ENCODE measurements around the gene SLCO3A1. TPM values are rescaled to one million over a fixed set of nuclear protein-coding genes. Genes with fewer than 3 reads are reported as not detected.
"Not testable (repeated sequence)": the region's sequence is repeated elsewhere in the genome, so short reads cannot be mapped to it uniquely, and the experiment has no call there.

SLCO3A1 gene
- total RNA-seq, 1 experiment from 2014 or later = 37.8 TPM

GRCh38 chr15:92205255-92205739 lies 351.8 kb downstream of the SLCO3A1 start:
- no TSS peak for BruUV-seq (replicated peaks)
- Histone ChIP-seq H3K9me3 (ENCODE audit: insufficient read depth, low read depth) (no peaks in the 10 kb centered on the region), H3K27me3 (ENCODE audit: insufficient read depth, low read depth) (peaks cover 15% of the 10 kb centered on the region), H3K79me2 (ENCODE audit: low read depth) (no peaks in the 10 kb centered on the region), H3K9me2 (ENCODE audit: insufficient read depth) (no peaks in the 10 kb centered on the region), H3K36me3 (ENCODE audit: low read depth) (no peaks in the 10 kb centered on the region), H3K4me3 (no peak overlapping the region), H3F3A (ENCODE audit: insufficient read depth, low read depth) (no peaks in the 10 kb centered on the region), H3K4me1 (replicated peaks; ENCODE audit: insufficient read depth) (no peaks in the 10 kb centered on the region), H2AFZ (no peak overlapping the region), H3K4me2 (no peak overlapping the region), H3K27ac (no peak overlapping the region), H4K20me1 (ENCODE audit: insufficient read depth) (no peaks in the 10 kb centered on the region)
- intact Hi-C loops (cut with micrococcal nuclease; ENCODE audit: unreplicated experiment) = no loop called here
- ChIA-PET POLR2A (ENCODE audit: unreplicated experiment) (no interaction called here), CTCF (no interaction called here)
- no peak for DNase-seq
- TF ChIP-seq EZH2 (IDR thresholded peaks at IDR 0.05; ENCODE audit: low read depth) (no peak), CTCF (conservative IDR thresholded peaks at IDR 0.05) (no peak)

DNA sequence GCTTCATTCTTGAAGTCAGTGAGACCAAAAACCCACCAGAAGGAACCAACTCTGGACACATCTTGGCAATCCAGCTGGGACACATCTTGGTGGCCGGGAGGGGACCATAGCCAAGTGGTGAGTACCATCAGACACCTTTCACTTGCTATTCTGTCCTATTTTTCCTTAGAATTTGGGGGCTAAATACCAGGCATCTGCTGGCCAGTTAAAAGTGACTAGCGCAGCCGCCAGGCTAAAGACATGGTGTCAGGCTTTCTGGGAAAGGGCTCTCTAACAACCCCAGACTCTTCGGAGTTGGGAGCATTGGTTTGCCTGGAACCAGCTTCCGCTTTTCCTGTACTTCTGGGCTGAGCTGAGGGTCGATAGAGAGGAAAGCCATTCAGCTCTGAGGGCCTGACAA lies 354.1 kb downstream of the SLCO3A1 start:
- H3K4me3 ChIP-seq; H3K9me2 ChIP-seq (ENCODE audit: insufficient read depth); CTCF ChIA-PET; H3F3A ChIP-seq (ENCODE audit: insufficient read depth, low read depth); H3K79me2 ChIP-seq (ENCODE audit: low read depth); H3K4me2 ChIP-seq; H3K4me1 ChIP-seq (replicated peaks; ENCODE audit: insufficient read depth); BruUV-seq (replicated peaks); H2AFZ ChIP-seq; H3K36me3 ChIP-seq (ENCODE audit: low read depth); H4K20me1 ChIP-seq (ENCODE audit: insufficient read depth); H3K27ac ChIP-seq; H3K9me3 ChIP-seq (ENCODE audit: insufficient read depth, low read depth); DNase-seq; POLR2A ChIA-PET (ENCODE audit: unreplicated experiment); intact Hi-C loops (cut with micrococcal nuclease; ENCODE audit: unreplicated experiment): not testable (repeated sequence)
- H3K27me3 ChIP-seq (ENCODE audit: insufficient read depth, low read depth) = peaks cover 30% of the 10 kb centered on the region

Data from PC-9 (cell line).